ENCODE measurements around the gene FHOD3. TPM values are rescaled to one million over a fixed set of nuclear protein-coding genes. Genes with fewer than 3 reads are reported as not detected.

FHOD3 gene
- total RNA-seq, 2 experiments from 2014 or later = not detected

- intact Hi-C loops (cut with micrococcal nuclease) = no loop called here
- POLR2A ChIA-PET = no interaction called here
- DNase-seq = no peak
- no peak for ATAC-seq
- CTCF ChIA-PET = interaction anchor here (1.7 kb wide), 1 partner anchor 15 kb away, joined by 7 read pairs; no protein-coding TSS in a partner anchor
- TF ChIP-seq CTCF (IDR thresholded peaks at IDR 0.05) = no peak
- no peak overlapping the region for H3K27ac Mint-ChIP-seq
- H3K4me1 Mint-ChIP-seq (ENCODE audit: low read depth) = peaks cover 2% of the 10 kb centered on the region
- no peaks in the 10 kb centered on the region for H3K36me3 Mint-ChIP-seq (ENCODE audit: low read depth)
- peaks cover 2% of the 10 kb centered on the region for H3K9me3 Mint-ChIP-seq
- no peak overlapping the region for H3K4me3 Mint-ChIP-seq
- H3K27me3 Mint-ChIP-seq = peaks cover 12% of the 10 kb centered on the region
These were observed 375.9 kb downstream of the FHOD3 start for GRCh38 chr18:36673452-36673851.

DNA sequence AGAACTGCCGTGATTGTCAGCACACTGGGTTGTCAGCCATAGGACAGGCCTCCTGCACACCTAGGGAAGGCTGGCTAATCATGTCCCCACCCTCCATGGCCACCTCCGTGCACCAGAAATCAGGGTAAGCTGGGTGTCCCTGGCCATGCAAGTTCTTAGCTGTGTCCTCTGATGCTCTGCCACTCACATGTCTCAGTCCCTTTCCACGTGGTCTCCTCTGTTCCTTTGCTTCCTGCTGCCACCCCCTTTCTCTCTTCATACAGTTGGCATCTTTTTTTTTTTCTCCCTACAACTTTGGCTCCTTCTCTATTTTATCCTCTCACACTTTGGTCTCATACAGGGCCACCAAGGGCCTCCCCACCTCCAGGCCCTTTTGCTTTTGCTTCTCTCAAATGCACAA lies 377.6 kb downstream of the FHOD3 start:
- Mint-ChIP-seq H3K27me3 (peaks cover 14% of the 10 kb centered on the region), H3K36me3 (ENCODE audit: low read depth) (no peaks in the 10 kb centered on the region), H3K4me1 (ENCODE audit: low read depth) (peaks cover 2% of the 10 kb centered on the region), H3K27ac (no peak overlapping the region), H3K4me3 (no peak overlapping the region), H3K9me3 (peaks cover 2% of the 10 kb centered on the region)
- DNase-seq = no peak
- ChIA-PET CTCF (interaction anchor here (1.7 kb wide), 1 partner anchor 13 kb away, joined by 7 read pairs; no protein-coding TSS in a partner anchor), POLR2A (no interaction called here)
- TF ChIP-seq CTCF (IDR thresholded peaks at IDR 0.05) = no peak
- ATAC-seq = no peak
- intact Hi-C loops (cut with micrococcal nuclease) = no loop called here

- DNase-seq = no peak
- H3K9me3 Mint-ChIP-seq = peaks cover 2% of the 10 kb centered on the region
- no peak overlapping the region for H3K4me3 Mint-ChIP-seq
- POLR2A ChIA-PET = no interaction called here
- TF ChIP-seq CTCF (IDR thresholded peaks at IDR 0.05) = no peak
- intact Hi-C loops (cut with micrococcal nuclease) = no loop called here
- no peak for ATAC-seq
- CTCF ChIA-PET = no interaction called here
- H3K36me3 Mint-ChIP-seq (ENCODE audit: low read depth) = no peaks in the 10 kb centered on the region
- peaks cover 2% of the 10 kb centered on the region for H3K4me1 Mint-ChIP-seq (ENCODE audit: low read depth)
- H3K27me3 Mint-ChIP-seq = peaks cover 14% of the 10 kb centered on the region
- no peak overlapping the region for H3K27ac Mint-ChIP-seq
These were observed 378.0 kb downstream of the FHOD3 start for GRCh38 chr18:36675542-36675941.

GRCh38 chr18:36676629-36677028 lies 379.1 kb downstream of the FHOD3 start:
- Mint-ChIP-seq H3K4me1 (ENCODE audit: low read depth) (peaks cover 2% of the 10 kb centered on the region), H3K36me3 (ENCODE audit: low read depth) (no peaks in the 10 kb centered on the region), H3K9me3 (peaks cover 2% of the 10 kb centered on the region), H3K27me3 (peaks cover 15% of the 10 kb centered on the region), H3K27ac (no peak overlapping the region), H3K4me3 (no peak overlapping the region)
- intact Hi-C loops (cut with micrococcal nuclease) = no loop called here
- ChIA-PET POLR2A (no interaction called here), CTCF (no interaction called here)
- DNase-seq = no peak
- TF ChIP-seq CTCF (IDR thresholded peaks at IDR 0.05) = no peak
- ATAC-seq = no peak

DNA sequence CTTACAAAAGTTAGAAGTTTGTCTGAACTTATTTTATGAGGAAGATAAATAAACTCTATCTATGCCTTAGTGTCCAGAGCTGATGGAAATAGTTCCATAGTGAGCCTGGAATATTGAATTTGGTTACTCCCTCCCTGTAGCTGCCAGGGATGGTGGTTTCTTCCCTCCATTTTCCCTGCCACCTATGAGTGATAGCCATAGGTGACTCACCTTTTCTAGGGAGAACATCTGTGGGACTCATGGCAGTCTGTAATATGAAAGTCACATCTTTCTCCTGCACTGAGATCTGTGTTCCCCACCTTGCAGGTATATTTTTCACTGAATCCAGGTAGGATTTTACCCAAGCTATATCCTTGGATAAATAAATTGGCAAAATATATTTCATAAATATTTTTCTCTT lies 382.5 kb downstream of the FHOD3 start:
- peaks cover 6% of the 10 kb centered on the region for H3K9me3 Mint-ChIP-seq
- POLR2A ChIA-PET = no interaction called here
- intact Hi-C loops (cut with micrococcal nuclease) = no loop called here
- DNase-seq (no peak), ATAC-seq (no peak)
- CTCF ChIA-PET = interaction anchor here (1.8 kb wide), 1 partner anchor 8 kb away, joined by 15 read pairs; no protein-coding TSS in a partner anchor
- H3K4me3 Mint-ChIP-seq = no peak overlapping the region
- H3K27ac Mint-ChIP-seq = no peak overlapping the region
- no peak for TF ChIP-seq CTCF (IDR thresholded peaks at IDR 0.05)
- peaks cover 18% of the 10 kb centered on the region for H3K27me3 Mint-ChIP-seq
- H3K4me1 Mint-ChIP-seq (ENCODE audit: low read depth) = no peaks in the 10 kb centered on the region
- H3K36me3 Mint-ChIP-seq (ENCODE audit: low read depth) = no peaks in the 10 kb centered on the region
